Measurements from ENCODE around the gene METTL1.

The METTL1 gene

DNA sequence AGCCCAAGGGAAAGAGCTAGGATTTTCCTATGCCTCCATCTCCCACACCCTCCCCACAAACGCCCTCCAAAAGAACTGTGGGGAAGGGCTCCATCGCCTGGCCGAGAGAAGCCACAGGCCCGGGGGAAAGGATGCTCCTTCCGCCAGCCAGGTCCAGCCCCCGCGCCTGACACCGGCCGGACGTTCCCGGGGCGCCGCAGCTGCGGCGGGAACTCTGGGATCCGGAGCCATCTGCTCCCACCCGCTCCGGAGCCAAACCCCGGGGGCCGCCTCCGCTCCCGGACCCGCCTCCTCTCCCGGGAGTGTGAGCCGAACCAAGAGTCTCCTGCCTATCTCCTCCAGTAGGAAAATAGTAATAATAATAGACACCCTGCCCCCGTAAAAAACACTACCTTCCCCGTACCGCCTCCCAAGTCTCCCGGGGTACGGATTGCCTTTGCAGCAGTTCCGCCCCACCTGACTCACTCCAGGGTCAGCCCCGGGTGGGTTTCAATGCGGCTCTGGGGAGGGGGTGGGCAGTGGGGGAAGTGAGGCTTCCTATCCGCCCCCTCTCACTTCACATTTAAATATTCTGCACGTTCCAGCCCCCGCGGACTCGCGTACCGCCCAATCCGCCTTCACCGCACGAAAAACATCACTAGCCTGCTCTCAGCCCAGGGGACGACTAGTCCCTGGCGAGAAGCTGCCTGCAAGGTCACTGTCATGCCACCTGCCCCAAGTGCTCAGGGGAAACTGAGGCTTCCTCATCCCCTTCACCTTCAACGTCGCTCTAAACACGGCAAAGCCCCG lies 35.8 kb downstream of the METTL1 start:
- no peak for DNase-seq

DNA sequence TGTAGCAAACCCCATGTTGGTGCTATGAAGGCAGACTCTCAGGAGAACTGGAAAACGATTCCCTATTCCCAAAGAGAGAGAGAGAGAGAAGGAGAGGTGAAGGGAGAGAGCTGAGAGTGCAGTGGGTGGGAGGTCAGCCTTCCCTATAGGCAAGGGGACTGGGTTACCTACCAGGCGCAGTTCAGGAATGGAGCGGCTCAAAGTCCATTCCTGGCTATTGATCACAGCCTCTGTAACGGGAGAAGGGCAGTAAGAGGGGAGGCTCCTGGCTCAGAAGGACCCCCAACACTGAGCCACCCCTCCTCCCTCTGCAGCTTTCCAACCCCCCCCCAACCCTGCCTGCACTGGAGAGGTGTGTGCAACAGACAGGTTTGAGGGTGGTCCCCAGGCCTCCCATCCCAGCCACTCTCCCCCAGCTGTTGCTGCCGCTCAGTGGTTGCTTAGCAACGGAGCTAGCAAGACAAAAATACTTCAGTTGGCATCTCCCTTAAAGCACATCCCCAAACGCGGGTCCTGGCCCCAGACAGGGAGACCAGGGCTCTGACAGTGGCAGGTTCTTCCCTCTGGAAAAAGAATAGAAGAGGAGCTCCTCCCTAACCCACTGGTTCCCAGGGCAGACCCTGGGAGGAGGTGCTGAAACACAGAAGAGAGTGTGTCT lies 36.6 kb downstream of the METTL1 start:
- no peak for DNase-seq

DNA sequence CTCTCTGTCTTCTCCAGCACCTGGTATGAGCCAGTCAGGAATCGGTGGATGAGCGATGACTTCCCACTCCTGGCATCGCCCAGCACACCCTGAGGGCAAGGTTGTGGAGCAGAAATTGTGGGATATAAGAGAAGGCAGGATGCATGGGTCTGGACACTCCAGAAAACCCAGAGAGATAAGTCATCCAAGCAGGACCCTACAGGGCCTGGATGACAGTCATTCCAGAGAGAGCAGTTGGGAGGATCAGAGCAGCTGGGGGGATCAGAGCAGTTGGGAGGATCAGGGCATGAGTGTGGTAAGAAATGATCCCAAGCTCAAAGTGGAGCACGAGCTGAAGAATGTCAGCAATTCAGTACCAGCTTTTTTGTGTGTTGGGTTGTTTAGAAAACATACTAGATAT lies 37.3 kb downstream of the METTL1 start:
- no peak for DNase-seq

DNA sequence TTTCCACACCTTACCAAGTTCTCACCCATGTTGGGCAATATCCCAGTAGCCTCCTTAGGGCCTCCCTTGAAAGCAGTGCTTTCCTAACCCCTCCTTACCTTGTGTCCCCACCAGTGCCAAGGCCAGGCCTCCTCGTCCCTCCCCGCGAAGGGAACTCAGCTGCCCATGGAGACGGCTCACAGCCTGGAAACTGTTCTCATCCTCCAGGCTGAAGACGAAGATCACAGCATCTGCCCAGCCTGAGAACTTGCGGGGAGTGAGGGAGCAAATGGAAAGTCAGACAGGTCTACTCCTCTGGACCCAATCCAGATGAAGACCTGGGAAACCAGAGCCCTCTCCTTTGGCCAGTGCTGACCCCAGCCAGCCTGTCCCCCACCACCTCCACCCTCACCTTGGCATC lies 38.0 kb downstream of the METTL1 start:
- no peak for DNase-seq

DNA sequence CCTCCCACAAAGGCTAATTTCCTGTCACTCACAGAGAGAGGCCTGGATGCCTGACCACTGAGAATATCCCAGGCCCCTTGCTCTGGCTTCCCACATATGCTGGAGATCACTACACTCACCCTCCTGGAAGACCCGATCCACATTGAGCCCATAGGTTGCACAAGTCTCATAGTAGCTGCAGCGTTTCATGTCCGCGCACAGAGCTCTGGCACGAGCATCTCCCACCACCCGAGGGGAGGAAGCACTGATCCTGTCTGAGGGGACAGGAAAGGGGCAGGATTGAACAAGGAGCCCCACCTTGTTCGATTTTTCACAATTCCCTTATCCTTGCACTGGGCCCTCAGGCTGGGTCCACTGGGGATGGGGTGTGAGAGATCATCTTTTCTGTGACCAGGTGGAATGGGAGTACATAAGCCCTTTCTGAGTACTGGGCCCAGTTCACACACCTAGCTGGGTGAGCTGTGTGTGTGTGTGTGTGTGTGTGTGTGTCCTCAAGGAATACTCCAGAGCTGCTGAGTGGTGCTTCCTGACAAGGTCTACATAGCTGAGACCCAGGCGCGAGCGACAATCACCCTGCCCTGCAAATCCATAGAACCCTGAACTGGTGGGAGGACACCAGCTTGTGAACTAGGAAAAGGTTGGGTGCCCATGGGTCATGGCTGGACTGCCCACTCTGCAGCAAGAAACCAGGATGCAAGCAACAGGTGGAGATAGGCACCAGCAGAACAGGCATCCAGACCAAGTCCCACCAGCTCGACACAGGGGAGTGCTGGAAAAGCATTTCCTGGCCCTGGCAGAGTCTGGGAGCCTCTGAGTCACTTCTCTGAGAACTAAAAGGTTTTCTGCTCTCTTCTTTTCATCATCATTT lies 38.9 kb downstream of the METTL1 start:
- DNase-seq: no peak

DNA sequence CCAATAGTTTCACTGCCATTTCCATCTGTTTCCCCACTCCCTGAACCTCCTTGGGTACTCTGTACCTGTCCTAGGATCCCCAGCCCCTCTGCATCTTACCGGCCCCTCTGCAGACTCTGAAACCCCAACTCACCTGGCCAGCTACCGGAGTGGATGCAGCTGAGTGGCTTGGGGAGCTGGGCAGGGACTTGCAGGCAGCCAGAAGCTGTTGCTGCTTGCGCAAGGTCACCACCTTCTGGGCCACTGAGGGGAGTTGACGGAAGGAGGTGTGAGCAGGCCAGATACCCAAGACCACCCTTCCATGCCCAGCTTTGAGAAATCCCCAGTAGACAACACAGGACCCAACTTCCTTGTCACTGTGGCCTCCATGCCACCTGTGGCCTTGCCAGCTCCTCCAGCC lies 39.6 kb downstream of the METTL1 start:
- DNase-seq: no peak

DNA sequence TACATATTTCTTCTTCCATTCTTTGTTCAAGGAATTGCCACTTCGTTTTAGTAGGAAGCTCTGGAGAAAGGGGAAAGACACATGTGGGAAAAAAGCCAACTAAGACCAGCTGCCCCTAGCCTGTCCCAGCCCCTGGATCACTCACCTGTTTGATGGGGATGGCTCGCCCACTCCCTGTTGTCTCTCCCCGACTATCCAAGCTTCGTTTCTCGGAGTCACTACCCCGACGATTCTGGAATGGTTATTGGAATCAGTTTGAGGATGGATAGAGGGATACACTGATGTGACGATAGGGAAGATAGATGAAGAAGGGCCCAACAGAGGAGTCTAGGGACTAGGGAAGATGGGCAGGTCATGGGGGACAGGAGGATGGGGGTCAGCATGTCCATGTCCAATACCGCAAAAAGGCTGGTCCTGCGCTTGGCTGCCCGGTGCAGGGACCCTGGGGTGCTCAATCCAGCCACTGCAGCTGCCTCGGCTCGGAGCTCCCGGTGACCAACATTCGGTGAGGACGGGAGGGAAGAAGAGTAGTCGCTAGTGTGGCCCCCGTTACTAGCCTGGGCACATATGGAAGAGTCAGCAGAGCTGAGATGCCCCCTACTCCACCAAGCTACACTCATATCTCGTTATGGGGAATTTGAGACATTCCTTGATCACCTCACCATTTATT lies 40.4 kb downstream of the METTL1 start:
- DNase-seq: no peak

DNA sequence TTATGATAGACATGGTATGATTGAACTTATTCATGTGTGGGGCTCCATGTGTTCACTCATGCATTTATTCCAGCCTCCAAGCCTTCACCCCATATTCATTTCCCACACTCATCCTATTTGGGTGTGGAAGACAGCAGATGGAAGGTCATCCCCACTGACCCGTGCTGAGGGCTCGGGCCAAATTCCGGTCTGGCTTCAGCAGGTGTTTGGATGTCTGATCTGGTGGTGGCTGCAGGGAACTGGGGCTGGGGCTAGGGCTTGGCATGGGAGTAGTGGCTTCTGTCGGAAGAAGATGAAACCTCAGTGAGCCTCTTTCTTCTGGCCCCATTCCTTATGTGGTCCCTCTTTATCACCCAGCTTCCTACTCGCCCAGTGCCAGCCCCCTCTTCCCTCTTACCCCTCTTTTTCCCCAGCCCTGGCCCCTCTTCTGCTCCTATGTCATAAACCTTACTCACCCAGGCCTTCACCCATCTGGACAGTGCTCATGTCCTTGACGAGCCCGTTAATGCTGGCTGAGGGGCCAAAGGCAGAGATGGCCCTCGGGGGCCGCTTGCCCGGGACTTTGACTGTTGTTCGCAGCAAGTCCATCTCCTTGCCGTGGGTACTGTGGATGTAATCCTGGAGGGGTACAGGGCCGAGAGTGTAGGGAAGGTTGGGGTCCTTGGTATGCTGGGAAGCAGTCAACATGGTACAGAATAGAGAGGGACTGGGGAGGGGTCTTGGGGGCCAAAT lies 41.4 kb downstream of the METTL1 start:
- DNase-seq: no peak

DNA sequence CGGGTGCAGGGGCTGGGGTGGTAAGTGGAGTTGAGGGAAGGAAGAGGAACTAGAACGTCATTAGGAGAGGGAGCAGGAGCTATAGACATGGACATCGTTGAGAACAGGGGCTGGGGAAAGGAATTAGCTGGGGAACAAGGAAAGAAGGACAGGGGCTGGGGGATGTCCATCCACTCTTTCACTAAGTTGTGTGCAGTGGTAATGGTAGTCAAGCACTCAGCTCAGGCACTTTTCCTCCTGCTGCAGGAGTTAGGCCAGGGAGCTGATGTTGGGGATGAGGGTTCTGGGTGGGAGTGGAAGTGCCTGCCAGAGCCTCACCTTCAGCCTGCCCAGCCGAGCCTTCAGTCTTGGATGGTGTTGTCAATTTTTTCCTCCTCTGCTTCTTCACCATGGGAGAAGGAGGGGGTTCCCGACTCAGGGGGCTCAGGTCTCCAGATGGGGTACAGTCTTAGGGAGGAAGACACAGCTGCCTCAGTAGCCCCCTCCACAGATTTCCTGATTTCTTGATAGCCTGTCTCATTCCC lies 42.5 kb downstream of the METTL1 start:
- no peak for DNase-seq

DNA sequence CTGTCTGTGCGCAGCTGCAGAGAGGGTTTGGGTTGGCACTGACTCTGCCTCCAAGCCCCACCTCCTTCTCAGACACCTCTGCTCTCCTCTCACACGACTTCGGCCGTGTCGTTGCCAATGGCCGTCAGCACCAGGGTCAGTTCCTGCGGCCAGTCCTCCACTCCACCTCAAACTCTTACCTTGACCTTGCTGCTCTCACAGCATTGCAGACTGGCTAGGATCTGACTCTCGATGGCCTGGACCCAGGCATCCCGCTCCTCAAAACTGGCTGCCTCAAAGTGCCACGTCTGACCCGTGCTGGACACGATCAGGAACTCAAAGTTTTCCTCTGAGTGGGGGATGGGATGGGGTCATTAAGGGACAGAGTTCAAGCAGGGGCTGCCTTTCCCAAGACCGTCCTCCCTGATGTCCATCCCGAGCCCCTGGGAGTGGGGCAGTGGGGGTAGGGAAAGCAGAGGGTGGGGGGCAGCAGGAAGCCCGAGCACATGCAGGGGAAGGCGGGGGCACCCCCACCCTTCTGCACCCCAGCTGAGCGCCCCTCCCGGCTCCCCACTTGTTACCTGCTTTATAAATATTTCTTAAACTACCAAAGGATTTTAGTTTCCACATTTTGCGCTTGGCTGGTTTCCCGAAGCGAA lies 44.0 kb downstream of the METTL1 start:
- no peak for DNase-seq

DNA sequence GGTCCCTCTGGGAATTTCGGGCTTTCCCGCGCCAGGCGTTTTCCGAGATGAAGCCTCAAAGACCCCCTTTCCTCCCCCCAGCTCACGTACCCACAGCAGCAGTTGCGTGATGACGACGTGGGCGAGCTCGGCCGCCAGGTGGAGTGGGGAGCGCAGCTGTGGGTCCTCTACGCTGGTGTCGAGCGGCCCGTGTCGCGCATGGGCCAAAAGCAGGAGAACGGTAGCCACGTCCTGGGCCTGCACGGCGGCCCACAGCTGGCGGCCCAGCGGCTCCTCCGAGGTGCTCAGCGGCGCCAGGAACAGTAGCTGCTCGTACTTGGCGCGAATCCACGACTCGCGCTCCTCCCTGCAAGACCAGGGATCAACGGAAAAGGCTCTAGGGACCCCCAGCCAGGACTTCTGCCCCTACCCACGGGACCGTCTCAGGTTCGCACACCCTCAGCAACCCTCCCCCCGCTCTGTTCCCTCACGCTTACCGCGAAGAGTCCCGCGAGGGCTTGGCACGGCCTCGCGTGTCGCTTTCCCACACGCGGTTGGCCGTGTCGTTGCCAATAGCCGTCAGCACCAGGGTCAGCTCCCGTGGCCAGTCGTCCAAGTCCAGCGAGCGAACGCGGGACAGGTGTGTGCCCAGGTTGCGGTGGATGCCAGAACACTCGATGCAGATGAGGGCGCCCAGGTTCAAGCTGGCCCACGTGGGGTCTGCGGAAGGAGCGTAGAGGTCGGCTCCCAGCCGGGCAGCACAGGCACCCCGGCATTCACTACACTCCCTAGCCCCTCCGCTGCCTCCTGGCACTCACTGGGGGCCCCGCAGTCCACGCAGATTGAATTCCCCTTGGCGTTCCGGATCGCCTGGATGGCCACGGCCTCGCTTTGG lies 44.8 kb downstream of the METTL1 start:
- no peak for DNase-seq

DNA sequence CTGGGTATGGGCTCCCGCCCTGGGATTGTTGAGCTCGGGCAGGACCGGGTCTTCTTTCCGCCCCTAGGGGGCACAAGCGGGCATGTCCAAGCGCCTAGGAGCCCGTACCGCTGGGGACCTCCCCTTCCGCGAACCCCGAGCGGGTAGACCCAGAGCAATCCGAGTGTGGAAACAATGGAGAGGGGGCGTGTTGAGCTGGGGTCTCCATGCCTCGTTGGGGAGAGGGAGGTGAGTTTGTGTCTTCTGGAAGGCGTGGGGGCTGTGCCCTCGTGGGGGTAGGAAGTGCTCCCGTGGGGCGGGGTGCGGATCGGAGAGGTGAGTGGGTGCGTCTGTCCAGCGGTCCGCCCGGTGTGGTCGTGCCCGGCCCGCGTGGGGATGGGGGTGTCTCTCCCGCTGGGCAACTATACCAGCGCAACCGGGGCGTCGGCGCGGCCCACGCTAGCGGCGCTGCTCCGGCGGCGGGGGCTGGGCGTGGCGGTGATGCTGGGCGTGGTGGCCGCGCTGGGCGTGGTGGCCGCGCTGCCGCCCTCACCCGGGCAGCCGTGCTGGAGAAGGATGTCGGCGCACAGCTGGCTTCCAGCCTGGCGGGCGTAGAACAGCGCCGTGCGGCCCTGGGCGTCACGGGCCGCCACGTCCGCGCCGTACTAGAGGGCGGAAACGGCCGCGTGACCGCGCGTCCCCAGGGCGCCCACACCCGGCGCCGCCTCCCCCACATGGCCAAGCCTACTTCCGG lies 45.6 kb downstream of the METTL1 start:
- no peak for DNase-seq

DNA sequence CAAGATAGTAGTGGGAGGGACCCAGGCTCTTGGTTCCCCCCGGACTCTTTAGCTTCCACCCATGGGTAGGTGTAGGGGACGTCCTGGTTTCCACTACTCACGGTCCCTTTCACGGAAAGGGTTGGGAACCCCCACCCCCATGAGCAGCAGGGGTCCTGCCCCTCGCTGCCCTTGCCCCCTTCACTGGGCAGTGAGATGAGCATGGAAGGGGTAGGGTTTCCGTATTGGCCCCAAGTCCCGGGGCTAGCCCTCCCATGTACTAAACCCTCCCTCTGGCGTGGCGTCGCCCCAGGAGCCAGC lies 46.1 kb downstream of the METTL1 start:
- DNase-seq: no peak

DNA sequence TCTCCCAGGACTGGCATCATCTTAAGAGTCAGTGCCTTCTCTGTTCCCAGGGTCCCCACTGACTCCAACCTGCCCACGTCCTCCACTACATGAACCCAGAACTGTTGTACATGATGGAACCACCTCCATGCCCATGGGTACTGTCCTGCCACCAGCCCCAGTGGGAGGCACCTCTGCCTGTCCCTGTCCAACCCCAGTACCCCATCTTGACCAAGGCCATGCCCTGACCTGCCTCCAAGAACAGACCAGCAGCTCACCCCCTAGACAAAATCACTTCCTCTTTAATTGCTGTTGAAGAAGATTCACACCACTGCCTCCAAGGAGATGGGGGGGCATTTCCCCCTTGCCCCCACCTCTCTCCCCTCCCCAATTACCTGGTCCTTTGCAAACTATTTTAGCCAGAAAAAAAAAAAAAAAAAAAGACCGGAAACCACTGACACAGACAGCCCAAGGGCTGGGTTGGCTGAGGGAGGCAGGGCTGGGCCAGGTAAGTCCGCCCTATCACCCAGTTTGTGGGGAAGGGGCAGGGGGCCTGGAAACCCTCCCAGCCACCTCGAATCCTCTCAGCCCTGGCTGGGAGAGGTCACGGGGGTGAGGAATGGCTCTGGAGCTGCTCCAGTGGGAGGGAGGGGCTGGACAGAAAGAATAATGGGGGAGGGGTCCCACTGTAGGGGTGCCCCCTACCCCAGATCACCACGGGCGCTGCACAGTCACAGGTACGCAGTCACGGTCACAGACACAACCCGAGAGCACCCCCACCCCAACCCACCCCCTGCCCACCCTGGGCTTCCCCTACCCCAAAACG lies 46.8 kb downstream of the METTL1 start:
- no peak for DNase-seq

DNA sequence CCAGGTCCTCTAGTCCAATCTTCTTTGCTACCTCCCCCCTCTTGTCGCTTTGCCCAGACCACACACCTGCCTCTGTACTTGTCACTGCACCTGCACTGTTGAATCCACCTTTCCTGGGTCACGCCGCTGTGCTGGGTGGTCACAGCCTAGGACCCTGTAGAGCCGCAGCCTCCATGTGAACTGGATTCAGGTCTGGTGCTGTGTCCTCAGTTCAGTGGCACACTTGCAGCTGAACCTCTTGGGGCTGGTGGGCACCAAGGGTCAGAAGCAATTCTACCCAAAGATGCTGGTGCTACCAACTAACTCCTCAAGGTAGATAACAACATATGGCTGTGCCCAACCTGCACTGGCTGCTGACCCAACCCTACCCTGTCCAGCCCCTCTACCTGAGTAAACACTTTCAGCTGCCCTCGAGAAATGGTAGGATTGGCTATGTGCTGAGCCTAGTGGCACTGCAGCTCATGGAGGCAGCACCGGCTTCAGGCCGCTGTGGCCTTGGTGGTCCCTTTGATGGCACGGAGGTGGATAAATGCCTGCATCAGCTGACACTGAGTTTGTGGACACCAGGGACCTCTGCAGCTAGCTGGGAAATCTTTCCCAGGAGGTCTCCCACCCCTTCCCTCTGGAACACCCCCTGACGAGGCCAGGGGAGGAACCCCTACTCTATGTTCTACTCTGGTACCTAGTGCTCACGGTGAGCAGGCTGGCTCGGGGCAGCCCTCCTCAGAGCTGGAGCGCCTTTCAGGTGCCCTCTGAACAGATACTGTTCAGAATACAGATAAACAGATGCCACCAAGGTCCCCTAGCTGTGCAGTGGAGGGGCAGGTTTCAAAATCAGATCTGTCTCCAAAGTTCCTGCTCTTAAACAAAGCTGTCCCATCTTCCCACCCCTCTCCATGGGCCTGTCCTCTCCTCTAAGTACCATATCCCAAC lies 47.6 kb downstream of the METTL1 start:
- no peak for DNase-seq

DNA sequence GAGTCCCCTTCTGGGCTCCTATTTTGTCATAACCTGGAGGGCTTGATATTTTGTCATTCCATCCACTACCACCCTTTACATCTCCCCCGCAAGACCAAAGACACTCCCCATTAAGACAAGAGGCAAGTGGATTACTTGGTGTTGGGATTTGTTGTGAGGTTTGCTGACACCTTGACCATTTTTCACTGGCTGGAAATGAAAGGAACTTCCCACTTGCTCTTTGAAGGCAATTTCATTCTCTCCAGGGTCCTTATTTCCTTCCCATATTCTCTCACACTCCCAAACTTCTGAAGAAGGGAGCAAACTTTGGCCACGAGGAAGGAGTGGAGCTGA lies 48.3 kb downstream of the METTL1 start:
- no peak for DNase-seq

DNA sequence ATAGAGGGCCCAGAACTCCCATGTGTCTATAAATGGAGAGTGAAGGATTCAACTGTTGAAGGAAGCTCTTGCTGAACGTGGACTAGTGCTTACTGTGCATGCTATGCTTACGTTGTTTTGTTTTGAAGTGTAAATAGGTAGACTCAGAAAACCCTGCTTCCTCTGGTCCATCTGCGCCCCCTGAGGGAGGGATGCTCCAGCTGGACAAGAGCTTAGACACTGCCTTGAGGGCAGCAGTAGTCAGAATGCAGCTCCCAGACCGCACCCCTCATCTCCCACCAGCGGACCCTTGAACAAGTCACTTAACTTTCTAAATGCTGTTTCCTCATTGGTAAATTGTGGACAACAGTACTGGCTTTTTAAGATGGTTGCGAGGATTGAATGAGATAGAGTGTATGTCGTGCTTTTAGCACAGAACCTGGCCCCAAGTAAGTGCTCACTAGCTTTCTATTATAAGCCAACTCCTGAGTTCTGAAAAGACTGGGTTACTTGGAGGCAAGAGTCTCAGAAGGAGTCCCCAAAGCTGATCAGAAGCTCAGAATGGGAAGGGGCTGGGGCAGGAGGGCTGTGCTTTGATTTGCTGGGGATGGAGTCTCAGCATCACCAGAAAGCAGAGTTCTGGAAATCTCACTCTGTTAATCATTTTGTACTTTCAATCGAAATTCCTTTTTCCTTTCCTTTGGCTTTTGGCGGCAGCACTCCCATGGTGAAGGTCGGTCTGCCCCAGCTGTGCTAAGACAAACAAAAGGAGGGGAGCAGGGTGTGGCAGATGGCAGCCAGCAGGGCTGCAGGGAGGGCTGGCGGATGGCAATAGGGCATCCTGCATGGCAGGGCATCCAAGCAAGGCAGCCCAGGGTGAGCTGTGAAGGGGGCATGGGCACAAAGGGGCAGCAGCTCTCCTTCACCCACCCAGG lies 48.9 kb downstream of the METTL1 start:
- no peak for DNase-seq
